Measurements from ENCODE around the gene NOS1AP.

NOS1AP gene

GRCh38 chr1:162397943-162398560 is 328.6 kb downstream of the NOS1AP start:
- WGBS (ENCODE audit: extremely low coverage, insufficient coverage, low lambda C conversion rate) = no CpG with 5 or more reads among the region's 3 CpGs
- Histone ChIP-seq H3K9ac (ENCODE audit: low read length) (no peak overlapping the region), H3K4me2 (ENCODE audit: low read length) (no peak overlapping the region), H3K4me3 (ENCODE audit: low read length) (no peak overlapping the region), H3K4me1 (ENCODE audit: control insufficient read depth, low read depth, low read length) (peaks cover 11% of the 10 kb centered on the region), H2BK120ac (ENCODE audit: low read depth, low read length) (no peak overlapping the region), H2BK15ac (replicated peaks; ENCODE audit: low read depth) (no peak overlapping the region), H3K27me3 (ENCODE audit: insufficient read depth, low read length, poor library complexity) (no peaks in the 10 kb centered on the region), H3K79me2 (ENCODE audit: control insufficient read depth, insufficient read depth, low read length) (no peaks in the 10 kb centered on the region), H3K36me3 (ENCODE audit: control insufficient read depth, insufficient read depth, low read length) (no peaks in the 10 kb centered on the region), H3K4ac (ENCODE audit: low read depth, low read length) (no peak overlapping the region), H3K18ac (ENCODE audit: low read length) (no peak overlapping the region), H4K5ac (ENCODE audit: low read length) (no peak overlapping the region), H3K79me1 (ENCODE audit: low read length) (no peaks in the 10 kb centered on the region), H4K8ac (ENCODE audit: low read depth, low read length) (no peak overlapping the region), H3K23ac (ENCODE audit: low read length) (no peak overlapping the region), H2BK5ac (ENCODE audit: low read length) (no peak overlapping the region), H2AK5ac (ENCODE audit: low read length) (no peak overlapping the region), H3K56ac (ENCODE audit: low read length) (no peak overlapping the region), H3K27ac (ENCODE audit: low read depth, low read length) (no peak overlapping the region)
- DNase-seq = peak; percentile 68

- Histone ChIP-seq H2BK15ac (replicated peaks; ENCODE audit: low read depth) (no peak overlapping the region), H3K27ac (ENCODE audit: low read depth, low read length) (no peak overlapping the region), H2AK5ac (ENCODE audit: low read length) (no peak overlapping the region), H3K4me2 (ENCODE audit: low read length) (no peak overlapping the region), H3K4me1 (ENCODE audit: control insufficient read depth, low read depth, low read length) (peaks cover 11% of the 10 kb centered on the region), H3K36me3 (ENCODE audit: control insufficient read depth, insufficient read depth, low read length) (no peaks in the 10 kb centered on the region), H2BK120ac (ENCODE audit: low read depth, low read length) (no peak overlapping the region), H3K79me2 (ENCODE audit: control insufficient read depth, insufficient read depth, low read length) (no peaks in the 10 kb centered on the region), H3K23ac (ENCODE audit: low read length) (no peak overlapping the region), H3K79me1 (ENCODE audit: low read length) (no peaks in the 10 kb centered on the region), H2BK5ac (ENCODE audit: low read length) (no peak overlapping the region), H4K5ac (ENCODE audit: low read length) (no peak overlapping the region), H3K56ac (ENCODE audit: low read length) (no peak overlapping the region), H3K4ac (ENCODE audit: low read depth, low read length) (no peak overlapping the region), H4K8ac (ENCODE audit: low read depth, low read length) (no peak overlapping the region), H3K9ac (ENCODE audit: low read length) (no peak overlapping the region), H3K27me3 (ENCODE audit: insufficient read depth, low read length, poor library complexity) (no peaks in the 10 kb centered on the region), H3K18ac (ENCODE audit: low read length) (no peak overlapping the region), H3K4me3 (ENCODE audit: low read length) (no peak overlapping the region)
- no CpG with 5 or more reads among the region's 8 CpGs for WGBS (ENCODE audit: extremely low coverage, insufficient coverage, low lambda C conversion rate)
- DNase-seq = no peak
These were observed 329.6 kb downstream of the NOS1AP start for GRCh38 chr1:162398999-162399580.

GRCh38 chr1:162400790-162401355 is 331.4 kb downstream of the NOS1AP start:
- Histone ChIP-seq H4K8ac (ENCODE audit: low read depth, low read length) (no peak overlapping the region), H3K4ac (ENCODE audit: low read depth, low read length) (no peak overlapping the region), H3K4me1 (ENCODE audit: control insufficient read depth, low read depth, low read length) (peaks cover 11% of the 10 kb centered on the region), H3K4me2 (ENCODE audit: low read length) (no peak overlapping the region), H3K27me3 (ENCODE audit: insufficient read depth, low read length, poor library complexity) (no peaks in the 10 kb centered on the region), H2BK120ac (ENCODE audit: low read depth, low read length) (no peak overlapping the region), H3K27ac (ENCODE audit: low read depth, low read length) (no peak overlapping the region), H3K79me2 (ENCODE audit: control insufficient read depth, insufficient read depth, low read length) (no peaks in the 10 kb centered on the region), H2BK15ac (replicated peaks; ENCODE audit: low read depth) (no peak overlapping the region), H3K18ac (ENCODE audit: low read length) (no peak overlapping the region), H2AK5ac (ENCODE audit: low read length) (no peak overlapping the region), H3K9ac (ENCODE audit: low read length) (no peak overlapping the region), H3K23ac (ENCODE audit: low read length) (no peak overlapping the region), H3K36me3 (ENCODE audit: control insufficient read depth, insufficient read depth, low read length) (no peaks in the 10 kb centered on the region), H4K5ac (ENCODE audit: low read length) (no peak overlapping the region), H2BK5ac (ENCODE audit: low read length) (no peak overlapping the region), H3K4me3 (ENCODE audit: low read length) (no peak overlapping the region), H3K56ac (ENCODE audit: low read length) (no peak overlapping the region), H3K79me1 (ENCODE audit: low read length) (no peaks in the 10 kb centered on the region)
- no peak for DNase-seq
- WGBS (ENCODE audit: extremely low coverage, insufficient coverage, low lambda C conversion rate) = no CpG with 5 or more reads among the region's 10 CpGs

- no CpG with 5 or more reads among the region's 5 CpGs for WGBS (ENCODE audit: extremely low coverage, insufficient coverage, low lambda C conversion rate)
- no peak for DNase-seq
- H3K27ac ChIP-seq (ENCODE audit: low read depth, low read length) = no peak overlapping the region
These were observed 335.2 kb downstream of the NOS1AP start for GRCh38 chr1:162404550-162405160.

GRCh38 chr1:162405800-162406199 is 336.3 kb downstream of the NOS1AP start:
- Histone ChIP-seq H3K4me1 (ENCODE audit: control insufficient read depth, low read depth, low read length) (no peaks in the 10 kb centered on the region), H4K5ac (ENCODE audit: low read length) (no peak overlapping the region), H2BK15ac (replicated peaks; ENCODE audit: low read depth) (no peak overlapping the region), H3K79me2 (ENCODE audit: control insufficient read depth, insufficient read depth, low read length) (no peaks in the 10 kb centered on the region), H3K23ac (ENCODE audit: low read length) (no peak overlapping the region), H3K27ac (ENCODE audit: low read depth, low read length) (no peak overlapping the region), H3K9ac (ENCODE audit: low read length) (no peak overlapping the region), H3K27me3 (ENCODE audit: insufficient read depth, low read length, poor library complexity) (no peaks in the 10 kb centered on the region), H3K56ac (ENCODE audit: low read length) (no peak overlapping the region), H3K4ac (ENCODE audit: low read depth, low read length) (no peak overlapping the region), H3K18ac (ENCODE audit: low read length) (no peak overlapping the region), H2BK5ac (ENCODE audit: low read length) (no peak overlapping the region), H2BK120ac (ENCODE audit: low read depth, low read length) (no peak overlapping the region), H3K4me2 (ENCODE audit: low read length) (no peak overlapping the region), H3K4me3 (ENCODE audit: low read length) (no peak overlapping the region), H2AK5ac (ENCODE audit: low read length) (no peak overlapping the region), H4K8ac (ENCODE audit: low read depth, low read length) (peak overlapping the region; percentile 28), H3K36me3 (ENCODE audit: control insufficient read depth, insufficient read depth, low read length) (no peaks in the 10 kb centered on the region), H3K79me1 (ENCODE audit: low read length) (no peaks in the 10 kb centered on the region)
- DNase-seq = no peak
- no CpG with 5 or more reads among the region's 5 CpGs for WGBS (ENCODE audit: extremely low coverage, insufficient coverage, low lambda C conversion rate)

More at GRCh38 chr1:162404550-162405160, 335.2 kb downstream of the NOS1AP start:
- no peak overlapping the region for H3K4me3 ChIP-seq (ENCODE audit: low read length)
- H3K79me2 ChIP-seq (ENCODE audit: control insufficient read depth, insufficient read depth, low read length) = no peaks in the 10 kb centered on the region
- no peaks in the 10 kb centered on the region for H3K79me1 ChIP-seq (ENCODE audit: low read length)
- H3K56ac ChIP-seq (ENCODE audit: low read length) = no peak overlapping the region
- no peak overlapping the region for H3K4me2 ChIP-seq (ENCODE audit: low read length)
- H3K36me3 ChIP-seq (ENCODE audit: control insufficient read depth, insufficient read depth, low read length) = no peaks in the 10 kb centered on the region
- no peak overlapping the region for H2BK5ac ChIP-seq (ENCODE audit: low read length)
- no peak overlapping the region for H2BK120ac ChIP-seq (ENCODE audit: low read depth, low read length)
- H3K23ac ChIP-seq (ENCODE audit: low read length) = no peak overlapping the region
- H3K4ac ChIP-seq (ENCODE audit: low read depth, low read length) = no peak overlapping the region
- H3K27me3 ChIP-seq (ENCODE audit: insufficient read depth, low read length, poor library complexity) = no peaks in the 10 kb centered on the region
- H3K4me1 ChIP-seq (ENCODE audit: control insufficient read depth, low read depth, low read length) = no peaks in the 10 kb centered on the region
- no peak overlapping the region for H4K5ac ChIP-seq (ENCODE audit: low read length)
- H3K18ac ChIP-seq (ENCODE audit: low read length) = no peak overlapping the region
- H3K9ac ChIP-seq (ENCODE audit: low read length) = no peak overlapping the region
- no peak overlapping the region for H2BK15ac ChIP-seq (replicated peaks; ENCODE audit: low read depth)
- H4K8ac ChIP-seq (ENCODE audit: low read depth, low read length) = no peak overlapping the region
- H2AK5ac ChIP-seq (ENCODE audit: low read length) = no peak overlapping the region
